Kidney epithelial cell (primary cell): Measurements from ENCODE around the gene RACGAP1. TPM values are rescaled to one million over a fixed set of nuclear protein-coding genes. Genes with fewer than 3 reads are reported as not detected.

Source experiments
- DNase-seq: peaks from one replicate; pipeline ENCODE4 v3.0.0-alpha.2; 2010; ENCODE audit warnings: low read depth
- H3K27me3 ChIP-seq: 2 replicates; pipeline ENCODE4 v1.6.0; 2011; ENCODE audit warnings: low read length; ENCODE audit not compliant: control insufficient read depth, insufficient read depth
- H3K36me3 ChIP-seq: 2 replicates; pipeline ENCODE4 v1.5.1; 2011; ENCODE audit warnings: low read length; ENCODE audit not compliant: control insufficient read depth, insufficient read depth
- H3K4me3 ChIP-seq: 2 replicates; pipeline ENCODE4 v1.5.1; 2011; ENCODE audit warnings: low read depth, mild to moderate bottlenecking, control low read depth, low read length
- total RNA-seq: library from RNA; depleted of rRNA; stranded (reverse); fragments of >200 nt; gene quantifications from 2 replicates; pipeline ENCODE4 v1.2.3, GENCODE V29; 2015
- TF ChIP-seq, protein P1 (sequence below): IDR thresholded peaks from 2 replicates; pipeline ENCODE4 v1.5.1; 2011; ENCODE audit warnings: mild to moderate bottlenecking, moderate library complexity, low read length, control low read depth, inconsistent platforms; ENCODE audit not compliant: insufficient read depth, poor library complexity, severe bottlenecking

RACGAP1 gene
- total RNA-seq, 1 donor from 2014 or later: 12.1 TPM

DNA sequence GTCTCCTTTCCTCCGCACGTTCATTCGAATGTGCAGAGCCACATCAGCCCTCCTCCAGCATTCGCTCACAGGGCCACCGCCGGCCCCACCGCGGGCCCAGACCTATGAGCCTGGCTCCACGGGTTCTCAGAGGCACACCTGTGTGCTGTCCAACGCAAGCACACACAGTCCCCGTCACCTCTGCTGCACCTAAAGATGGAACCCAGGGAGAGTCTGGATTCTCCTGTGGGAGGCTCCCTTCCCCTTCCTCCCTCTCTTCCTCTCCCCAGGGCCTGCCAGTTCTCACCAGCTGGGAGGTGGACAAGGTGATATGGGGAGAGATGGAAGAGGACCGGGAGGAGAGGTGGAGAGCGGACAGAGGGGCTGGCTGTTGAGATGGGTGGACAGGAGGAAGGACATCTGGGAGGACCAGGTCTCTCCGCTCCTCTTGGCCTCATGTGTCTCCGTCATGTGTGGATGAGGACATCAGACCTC is 57.5 kb downstream of the RACGAP1 start:
- Histone ChIP-seq H3K4me3 (no peak overlapping the region), H3K27me3 (peaks cover 49% of the 10 kb centered on the region), H3K36me3 (no peaks in the 10 kb centered on the region)
- TF ChIP-seq, protein P1, sequence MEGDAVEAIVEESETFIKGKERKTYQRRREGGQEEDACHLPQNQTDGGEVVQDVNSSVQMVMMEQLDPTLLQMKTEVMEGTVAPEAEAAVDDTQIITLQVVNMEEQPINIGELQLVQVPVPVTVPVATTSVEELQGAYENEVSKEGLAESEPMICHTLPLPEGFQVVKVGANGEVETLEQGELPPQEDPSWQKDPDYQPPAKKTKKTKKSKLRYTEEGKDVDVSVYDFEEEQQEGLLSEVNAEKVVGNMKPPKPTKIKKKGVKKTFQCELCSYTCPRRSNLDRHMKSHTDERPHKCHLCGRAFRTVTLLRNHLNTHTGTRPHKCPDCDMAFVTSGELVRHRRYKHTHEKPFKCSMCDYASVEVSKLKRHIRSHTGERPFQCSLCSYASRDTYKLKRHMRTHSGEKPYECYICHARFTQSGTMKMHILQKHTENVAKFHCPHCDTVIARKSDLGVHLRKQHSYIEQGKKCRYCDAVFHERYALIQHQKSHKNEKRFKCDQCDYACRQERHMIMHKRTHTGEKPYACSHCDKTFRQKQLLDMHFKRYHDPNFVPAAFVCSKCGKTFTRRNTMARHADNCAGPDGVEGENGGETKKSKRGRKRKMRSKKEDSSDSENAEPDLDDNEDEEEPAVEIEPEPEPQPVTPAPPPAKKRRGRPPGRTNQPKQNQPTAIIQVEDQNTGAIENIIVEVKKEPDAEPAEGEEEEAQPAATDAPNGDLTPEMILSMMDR: no peak
- no peak for DNase-seq

DNA sequence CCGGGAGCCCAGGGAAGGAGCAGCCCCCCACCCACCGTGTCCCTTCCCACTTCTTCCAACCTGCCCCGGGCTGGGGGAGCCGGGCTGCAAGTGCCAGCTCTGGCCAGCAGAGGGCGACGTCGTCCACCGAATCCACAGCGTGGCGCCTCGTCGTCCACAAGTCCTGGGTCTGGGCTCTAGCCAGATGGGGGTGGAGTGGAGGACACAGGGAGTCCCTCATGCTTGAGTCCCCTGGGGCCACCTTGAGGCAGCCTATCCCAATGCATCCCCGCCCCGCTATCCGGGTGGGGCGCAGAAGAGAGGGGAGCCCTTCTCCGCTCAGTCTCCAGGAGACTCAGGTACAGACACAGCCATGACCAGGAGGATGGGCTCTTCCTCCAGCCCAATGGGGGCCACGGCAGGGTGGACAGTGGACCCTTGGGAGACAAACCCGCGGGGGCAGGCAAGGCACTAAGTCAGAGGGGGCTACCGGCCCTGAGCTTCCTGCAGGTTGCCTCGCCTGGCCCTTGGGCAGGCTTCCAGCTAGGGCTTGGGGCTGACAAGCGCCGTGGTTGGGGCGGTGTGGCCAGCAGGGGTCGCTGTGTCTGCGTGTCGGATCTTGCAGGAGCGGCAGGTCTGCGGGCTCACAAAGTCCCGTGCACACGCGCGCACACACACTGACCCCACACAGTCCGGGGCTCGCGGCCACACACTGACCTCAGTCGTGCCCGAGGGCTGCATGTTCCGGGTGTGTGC is 58.1 kb downstream of the RACGAP1 start:
- TF ChIP-seq, protein P1: peak; percentile 97
- Histone ChIP-seq H3K27me3 (peaks cover 45% of the 10 kb centered on the region), H3K4me3 (peak overlapping the region; percentile 9), H3K36me3 (no peaks in the 10 kb centered on the region)
- DNase-seq: no peak

DNA sequence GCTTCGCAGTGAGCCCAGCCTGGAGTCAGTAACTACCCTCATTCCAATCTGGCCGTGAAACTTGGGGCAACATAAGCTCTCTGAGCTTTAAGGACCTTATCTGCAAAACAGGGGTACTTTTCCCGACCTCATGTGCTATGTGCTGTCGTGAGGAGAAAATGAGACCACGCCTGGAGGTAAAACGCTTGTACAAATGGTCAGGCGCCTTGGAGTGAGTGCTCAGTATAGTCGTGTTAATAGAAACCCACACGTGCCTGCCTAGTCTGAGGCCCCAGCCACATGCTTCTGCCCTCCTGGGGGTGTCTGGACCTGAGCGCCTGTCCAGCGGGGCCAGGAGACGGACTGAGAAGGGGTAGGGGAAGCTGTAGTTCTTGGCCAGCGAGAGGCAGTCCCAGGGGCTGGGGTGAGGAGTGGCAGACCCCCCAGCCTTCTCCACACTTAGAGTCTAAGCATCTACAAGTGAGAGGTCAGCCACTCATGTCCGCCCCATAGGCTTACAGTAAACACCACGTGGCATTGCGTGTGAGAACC is 58.7 kb downstream of the RACGAP1 start:
- H3K27me3 ChIP-seq: peaks cover 49% of the 10 kb centered on the region
- TF ChIP-seq, protein P1: no peak
- no peak overlapping the region for H3K4me3 ChIP-seq
- no peak for DNase-seq
- H3K36me3 ChIP-seq: no peaks in the 10 kb centered on the region

DNA sequence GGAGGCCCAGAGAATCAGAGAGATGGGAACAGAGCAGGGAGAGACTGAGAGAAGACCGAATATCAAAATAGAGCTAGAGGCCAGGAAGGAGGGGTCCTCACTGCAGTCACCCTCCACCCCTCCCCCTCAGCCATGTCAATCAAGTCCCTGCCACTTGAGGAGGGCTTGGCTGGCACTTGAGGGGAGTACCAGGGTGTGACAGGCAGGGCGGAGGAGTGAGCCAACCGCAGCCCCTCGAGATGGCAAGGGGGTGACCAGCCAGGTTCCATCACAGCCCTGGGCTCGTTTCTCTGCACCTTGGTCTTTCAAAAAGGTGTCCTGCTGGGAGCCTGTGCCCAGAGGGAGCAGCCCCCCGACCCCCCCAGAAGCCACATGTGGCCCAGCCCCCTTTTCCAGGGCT is 59.5 kb downstream of the RACGAP1 start:
- Histone ChIP-seq H3K27me3 (peaks cover 55% of the 10 kb centered on the region), H3K36me3 (no peaks in the 10 kb centered on the region), H3K4me3 (no peak overlapping the region)
- DNase-seq: no peak
- TF ChIP-seq, protein P1: no peak

DNA sequence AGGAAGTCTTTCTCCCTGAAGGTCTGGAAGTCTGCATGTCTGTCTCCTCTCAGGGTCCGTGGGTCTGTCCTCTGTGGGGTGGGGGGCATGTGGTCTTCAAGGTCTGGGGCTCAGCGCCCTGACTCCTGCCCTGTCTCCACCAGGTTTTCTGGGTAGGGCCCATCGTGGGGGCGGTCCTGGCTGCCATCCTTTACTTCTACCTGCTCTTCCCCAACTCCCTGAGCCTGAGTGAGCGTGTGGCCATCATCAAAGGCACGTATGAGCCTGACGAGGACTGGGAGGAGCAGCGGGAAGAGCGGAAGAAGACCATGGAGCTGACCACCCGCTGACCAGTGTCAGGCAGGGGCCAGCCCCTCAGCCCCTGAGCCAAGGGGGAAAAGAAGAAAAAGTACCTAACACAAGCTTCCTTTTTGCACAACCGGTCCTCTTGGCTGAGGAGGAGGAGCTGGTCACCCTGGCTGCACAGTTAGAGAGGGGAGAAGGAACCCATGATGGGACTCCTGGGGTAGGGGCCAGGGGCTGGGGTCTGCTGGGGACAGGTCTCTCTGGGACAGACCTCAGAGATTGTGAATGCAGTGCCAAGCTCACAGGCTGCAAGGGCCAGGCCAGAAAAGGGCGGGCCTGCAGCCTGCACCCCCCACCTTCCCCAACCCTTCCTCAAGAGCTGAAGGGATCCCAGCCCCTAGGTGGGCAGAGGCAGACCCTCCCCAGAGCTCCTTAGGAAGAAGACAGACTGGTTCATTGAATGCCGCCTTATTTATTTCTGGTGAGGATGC is 60.3 kb downstream of the RACGAP1 start:
- TF ChIP-seq, protein P1: no peak
- H3K27me3 ChIP-seq: peaks cover 54% of the 10 kb centered on the region

More for the DNA sequence above, 60.3 kb downstream of the RACGAP1 start:
- no peak for DNase-seq
- no peaks in the 10 kb centered on the region for H3K36me3 ChIP-seq
- no peak overlapping the region for H3K4me3 ChIP-seq
